ENCODE measurements around the gene S1PR3.

Gene S1PR3

DNA sequence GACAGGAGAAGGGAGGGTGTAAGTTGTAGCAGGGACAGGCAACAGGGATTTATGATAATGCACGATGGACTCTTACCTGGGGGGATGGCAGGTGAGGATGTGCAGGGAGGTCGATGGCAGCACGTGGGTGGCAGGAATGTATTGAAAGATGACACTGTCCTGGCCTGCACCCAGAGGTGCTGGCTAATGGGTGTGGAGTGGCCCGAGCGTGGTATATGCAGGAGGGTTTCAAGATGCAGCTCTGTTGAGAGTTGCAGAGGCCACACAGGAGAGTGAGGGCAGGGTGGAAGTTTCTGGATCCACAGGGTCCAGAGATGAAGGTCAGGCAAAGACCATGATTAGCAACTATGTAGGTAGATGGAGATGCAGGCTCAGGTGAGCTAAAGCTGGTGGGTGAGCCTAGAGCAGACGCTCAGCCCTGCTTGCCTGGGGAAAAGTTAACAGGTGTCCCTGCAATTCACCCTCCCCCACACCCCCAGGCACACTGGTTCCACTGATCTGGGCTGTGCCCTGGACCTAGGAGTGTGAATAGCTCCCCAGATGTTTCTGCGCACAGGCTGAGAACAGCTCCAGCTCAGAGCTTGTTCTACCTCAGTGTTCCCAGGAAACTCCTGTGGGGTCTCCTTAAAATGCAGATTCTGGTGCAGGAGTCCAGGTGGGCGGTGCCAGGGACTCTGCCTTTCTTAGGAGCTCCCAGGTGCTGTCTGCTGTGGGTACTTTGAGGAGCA, 21.5 kb upstream of the S1PR3 start:
- DNase-seq (ENCODE audit: low spot score), result no peak

- no peak for DNase-seq (ENCODE audit: low spot score)
These were observed 19.9 kb upstream of the S1PR3 start for GRCh38 chr9:88971131-88971960.

GRCh38 chr9:88972401-88972800, 18.9 kb upstream of the S1PR3 start:
- no peak for DNase-seq (ENCODE audit: low spot score)

DNA sequence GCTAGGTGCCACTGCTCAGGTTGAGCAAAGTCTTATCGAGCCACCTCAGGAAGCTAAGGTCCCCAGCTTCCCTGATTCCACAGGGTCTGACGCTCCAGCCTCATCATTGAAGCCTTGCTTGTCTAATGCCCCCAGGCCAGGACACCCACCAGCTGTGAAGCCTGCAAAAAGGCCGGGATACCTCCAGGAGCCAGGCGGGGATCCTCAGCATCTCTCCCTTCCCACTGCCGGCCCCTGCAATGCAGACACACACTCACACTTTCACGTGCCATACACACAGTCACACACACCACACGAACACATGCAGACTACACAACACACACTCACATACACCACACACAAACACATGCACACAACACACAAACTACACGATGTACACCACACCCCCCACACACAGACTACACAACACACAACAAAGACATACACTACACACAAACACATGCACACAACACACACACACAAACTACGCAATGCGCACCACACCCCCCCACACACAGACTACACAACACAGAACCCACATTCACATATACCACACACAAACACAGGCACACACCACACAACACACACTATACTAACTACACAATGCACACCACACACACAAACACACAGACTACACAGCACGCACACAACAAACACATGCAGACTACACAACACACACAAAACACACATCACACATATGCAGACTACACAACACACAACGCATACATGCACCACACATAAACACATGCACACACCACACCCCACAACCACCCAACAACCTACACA, 17.8 kb upstream of the S1PR3 start:
- no peak for DNase-seq (ENCODE audit: low spot score)

GRCh38 chr9:88974641-88975040, 16.6 kb upstream of the S1PR3 start:
- no peak for DNase-seq (ENCODE audit: low spot score)

- no peak for DNase-seq (ENCODE audit: low spot score)
These were observed 15.0 kb upstream of the S1PR3 start for GRCh38 chr9:88975966-88976889.

DNA sequence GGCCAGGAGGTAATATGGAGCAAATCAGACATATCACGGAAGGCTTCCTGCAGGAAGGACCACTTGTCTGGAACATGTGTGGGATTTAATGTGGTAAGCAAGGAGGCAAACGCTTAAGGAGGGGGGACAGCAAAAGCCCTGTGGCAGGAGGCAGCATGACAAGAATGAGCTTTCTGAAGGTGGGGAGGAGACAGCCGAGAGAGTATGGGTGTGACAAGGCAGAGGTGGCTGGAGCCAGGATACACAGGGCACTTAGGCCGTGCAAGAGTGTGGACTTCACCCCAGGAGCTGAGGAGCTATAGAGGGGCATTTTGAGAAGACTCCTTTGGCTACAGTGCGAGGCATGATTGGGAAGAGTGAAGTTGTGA, 14.4 kb upstream of the S1PR3 start:
- no peak for DNase-seq (ENCODE audit: low spot score)

DNA sequence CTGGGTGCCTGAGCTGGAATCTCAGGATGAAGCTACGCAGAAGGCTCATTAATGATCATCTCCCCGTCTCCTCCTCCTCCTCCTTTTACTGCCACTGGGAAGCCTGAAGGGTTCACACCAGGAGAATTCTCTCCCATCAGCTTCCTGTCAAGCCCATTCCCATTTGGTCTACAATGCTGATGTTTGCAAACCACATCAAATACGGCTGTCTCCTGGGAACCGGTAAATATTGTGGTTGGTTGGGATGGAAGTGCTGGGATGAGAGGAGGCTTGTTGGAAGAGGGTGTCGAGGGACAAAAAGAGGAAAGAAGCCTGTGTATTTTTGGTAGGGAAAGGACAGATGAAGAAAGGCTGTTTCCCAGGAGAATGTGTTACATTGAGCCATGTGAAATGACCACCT, 13.2 kb upstream of the S1PR3 start:
- DNase-seq (ENCODE audit: low spot score), result no peak

GRCh38 chr9:88979021-88979420, 12.2 kb upstream of the S1PR3 start:
- no peak for DNase-seq (ENCODE audit: low spot score)

GRCh38 chr9:88979791-88980190, 11.5 kb upstream of the S1PR3 start:
- DNase-seq (ENCODE audit: low spot score), result no peak

DNA sequence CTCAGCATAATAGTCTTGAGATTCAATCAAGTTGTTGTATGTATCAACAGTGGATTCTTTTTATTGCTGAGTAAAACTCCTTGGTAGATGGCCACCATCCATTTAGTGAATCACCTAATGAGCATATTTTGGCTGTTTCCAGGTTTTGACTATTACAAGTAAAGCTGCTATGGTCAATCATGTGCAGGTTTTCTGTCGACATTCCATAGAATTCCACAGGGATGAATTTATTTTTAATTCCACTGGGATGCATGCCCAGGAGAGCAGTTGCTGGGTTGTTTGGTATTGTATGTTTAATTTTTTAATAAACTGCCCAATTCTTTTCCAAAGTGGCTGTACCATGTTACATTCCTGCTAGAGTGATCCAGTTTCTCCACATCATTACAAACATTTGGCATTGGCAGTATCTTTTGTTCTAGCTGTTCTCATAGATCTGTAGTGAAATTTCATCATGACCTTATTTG, 10.5 kb upstream of the S1PR3 start:
- DNase-seq (ENCODE audit: low spot score), result no peak

- no peak for DNase-seq (ENCODE audit: low spot score)
These were observed 7.3 kb upstream of the S1PR3 start for GRCh38 chr9:88983865-88984542.

GRCh38 chr9:88984543-88984883, 6.8 kb upstream of the S1PR3 start:
- DNase-seq (ENCODE audit: low spot score), result no peak

DNA sequence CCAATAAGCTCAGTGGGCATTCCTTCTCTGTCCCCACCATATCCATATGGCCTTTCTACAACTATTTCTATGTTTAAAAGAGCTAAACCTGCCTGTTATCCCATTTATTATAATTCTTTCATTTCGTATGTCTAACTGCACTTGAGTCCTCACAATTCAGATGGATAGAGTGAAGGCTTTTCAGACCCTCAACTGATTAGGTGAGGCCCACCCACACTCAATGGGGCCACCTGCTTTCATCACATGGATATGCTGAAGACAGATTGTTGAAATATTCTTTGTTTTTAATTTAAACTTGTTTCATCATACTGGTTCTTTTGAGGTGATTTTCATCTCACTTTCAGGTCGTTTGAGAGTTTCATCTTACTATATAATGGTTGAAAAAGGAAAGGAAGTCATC, 5.7 kb upstream of the S1PR3 start:
- DNase-seq (ENCODE audit: low spot score), result no peak

GRCh38 chr9:88986776-88987175, 4.5 kb upstream of the S1PR3 start:
- no peak for DNase-seq (ENCODE audit: low spot score)

DNA sequence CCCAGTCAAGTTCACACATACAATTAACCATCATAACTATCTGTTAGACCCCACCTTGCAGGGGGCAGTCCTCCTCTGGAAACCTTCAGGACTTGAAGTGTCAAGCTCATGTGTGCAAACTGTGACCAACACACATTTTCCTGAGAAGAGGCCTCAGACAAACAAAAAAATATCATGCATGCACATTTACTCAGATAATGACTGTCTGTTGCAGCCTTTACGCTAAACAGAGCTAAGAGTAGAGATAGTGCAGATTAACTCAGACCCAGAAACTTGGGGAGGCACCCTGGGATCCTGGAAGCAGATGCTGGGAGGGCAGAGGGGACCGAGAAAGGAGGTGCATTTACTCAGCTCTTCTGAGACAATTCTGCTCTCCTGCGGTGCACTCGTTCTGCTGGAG, 3.6 kb upstream of the S1PR3 start:
- no peak for DNase-seq (ENCODE audit: low spot score)

DNA sequence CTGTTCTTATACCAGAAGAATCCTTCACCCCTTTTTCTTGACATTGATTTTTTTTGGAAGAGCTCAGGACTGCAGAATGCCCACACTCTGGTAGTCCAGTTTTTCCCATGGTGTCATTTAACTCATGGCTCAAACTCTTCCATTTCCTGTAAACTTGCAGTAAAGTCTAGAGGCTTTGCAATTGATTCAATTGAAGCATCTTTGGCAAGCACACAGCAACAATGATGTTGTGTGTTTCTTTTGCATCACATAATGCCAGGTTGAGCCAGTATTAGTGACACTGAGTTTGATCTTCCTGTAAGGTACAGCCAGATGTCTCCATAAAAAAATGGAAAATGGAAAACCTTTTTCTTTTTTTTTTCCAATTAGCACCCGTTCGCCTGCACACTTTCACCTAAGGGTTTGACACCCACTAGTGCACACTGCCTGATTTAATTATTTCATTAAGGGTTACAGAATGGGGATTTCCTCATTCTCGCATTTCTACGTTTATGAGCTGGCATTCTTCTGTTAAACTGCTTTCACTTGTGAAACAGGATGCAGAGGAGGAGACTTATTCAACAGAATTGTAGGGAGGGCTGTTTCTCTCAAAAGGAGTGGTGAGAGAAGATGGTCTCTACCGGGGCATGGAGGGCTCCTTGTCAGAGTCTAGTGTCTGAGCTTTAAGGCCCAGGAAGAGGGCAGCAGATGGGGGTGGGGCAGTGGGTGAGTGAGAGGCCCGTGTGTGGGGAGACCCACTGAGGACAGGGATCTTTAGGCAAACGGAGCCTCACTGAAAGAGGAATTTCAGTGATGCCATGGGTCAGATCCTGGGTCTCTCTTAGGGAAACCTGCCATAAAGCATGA, 2.2 kb upstream of the S1PR3 start:
- DNase-seq (ENCODE audit: low spot score), result peak; percentile 40

DNA sequence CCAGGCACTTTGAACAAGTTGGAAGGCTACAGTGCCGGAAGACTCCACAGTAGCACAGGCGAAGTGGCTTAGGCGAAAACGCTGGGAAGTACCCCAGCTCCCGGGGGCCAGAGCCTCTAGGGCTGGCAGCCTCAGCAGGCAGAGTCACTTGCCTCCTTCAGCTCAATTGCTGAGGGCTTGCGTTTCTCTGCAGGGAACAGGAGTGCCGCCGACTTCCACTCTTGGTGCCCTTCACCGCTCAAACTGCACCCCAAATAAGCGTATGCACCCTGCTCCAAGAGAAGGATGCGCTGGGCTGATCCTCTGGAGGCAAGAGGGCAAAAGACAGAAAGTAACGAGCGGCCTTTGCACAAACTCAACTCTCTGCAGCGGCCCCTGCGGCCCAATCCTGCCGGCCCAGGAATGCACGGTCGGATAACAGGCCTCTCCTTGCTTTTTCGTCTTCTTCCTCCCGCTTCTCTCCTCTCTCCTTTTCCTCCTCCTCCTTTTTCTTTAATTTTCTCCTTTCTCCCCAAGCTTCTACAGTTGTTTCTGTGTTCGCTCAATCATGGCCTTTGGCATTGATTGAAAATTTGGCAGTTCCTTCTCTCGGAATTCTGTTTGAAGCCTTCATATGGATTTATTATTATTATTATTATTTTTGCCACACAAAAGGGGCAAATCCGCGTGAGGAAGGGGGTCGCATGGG, 1.1 kb upstream of the S1PR3 start:
- DNase-seq (ENCODE audit: low spot score), result no peak

GRCh38 chr9:88990729-88991065, 571 bp upstream of the S1PR3 start:
- no peak for DNase-seq (ENCODE audit: low spot score)

GRCh38 chr9:88992556-88992955, 1.3 kb downstream of the S1PR3 start:
- DNase-seq (ENCODE audit: low spot score), result no peak

Data from hepatic stellate cell (primary cell).